HepG2 (cell line): ENCODE data around the gene MTUS2. TPM values are rescaled to one million over a fixed set of nuclear protein-coding genes. Genes with fewer than 3 reads are reported as not detected.

ENCODE experiments used
- ATAC-seq: fragments of 200-7000 bp; cut with Tn5 transposase; 3 replicates; pipeline ENCODE4 v1.9.1; 2020; ENCODE audit warnings: mild to moderate bottlenecking, moderate library complexity
- BruUV-seq: library from RNA; stranded (reverse); fragments of 400-500 nt; replicated peaks from 2 replicates; lab custom pipeline; 2021; lab: Mats Ljungman, UMichigan
- CTCF ChIA-PET: fragments of 300-600 bp; formaldehyde crosslinking; extraction: SDS; loops from one replicate; lab custom pipeline; 2021; ENCODE audit warnings: low total read pairs, inconsistent platforms, low intra/inter-chr PET ratio; lab: Yijun Ruan, JAX
- POLR2A ChIA-PET: fragments of 350-600 bp; sonication (Branson Sonifier 250); formaldehyde crosslinking; loops from one replicate; lab custom pipeline; 2020; ENCODE audit warnings: antibody characterized with exemption, inconsistent platforms; lab: Yijun Ruan, JAX
- DNase-seq: peaks from one replicate; pipeline ENCODE4 v3.0.0-alpha.2; 2015; ENCODE audit warnings: low spot score
- FAIRE-seq: peaks from 3 replicates; lab custom pipeline; 2011; peaks lifted over from hg19 to GRCh38; lab: Jason Lieb, UNC
- H2AFZ ChIP-seq: one replicate; pipeline ENCODE4 v1.6.1; 2011; ENCODE audit warnings: low read length, inconsistent platforms
- H3K27ac ChIP-seq: fragments of 300-600 bp; 3 replicates; pipeline ENCODE4 v1.8.0; 2011; ENCODE audit warnings: mixed run types, mild to moderate bottlenecking, mixed read lengths, low read length, inconsistent platforms; ENCODE audit not compliant: insufficient read depth; ENCODE audit errors: extremely low read length
- H3K27me3 ChIP-seq, 2 experiments: fragments of 200-600 bp in 1 of 2; 2 replicates in 1 of 2; 3 replicates in 1 of 2; pipeline versions ENCODE4 v1.6.0 to v1.8.0; 2011; ENCODE audit warnings: low read length in 2 of 2, mild to moderate bottlenecking in 2 of 2, moderate library complexity in 2 of 2, inconsistent platforms in 1 of 2; ENCODE audit not compliant: insufficient read depth in 2 of 2, control insufficient read depth in 1 of 2
- H3K36me3 ChIP-seq, 2 experiments: fragments of 200-600 bp in 1 of 2; replicated peaks in 1 of 2; 2 replicates in 1 of 2; 3 replicates in 1 of 2; pipeline versions ENCODE4 v1.5.1 to v1.8.0; 2011; ENCODE audit warnings: low read length in 2 of 2, inconsistent platforms in 1 of 2; ENCODE audit not compliant: insufficient read depth in 2 of 2, control insufficient read depth in 1 of 2
- H3K4me1 ChIP-seq: 2 replicates; pipeline ENCODE4 v1.5.1; 2012; ENCODE audit warnings: low read length, inconsistent platforms; ENCODE audit not compliant: insufficient read depth
- H3K4me2 ChIP-seq: 2 replicates; pipeline ENCODE4 v1.6.0; 2011; ENCODE audit warnings: low read depth, low read length, inconsistent platforms
- H3K4me3 ChIP-seq, 3 experiments: fragments of 200-600 bp in 1 of 3; sonication (generic), shearing (Covaris generic) in 1 of 3; replicated peaks in 1 of 3; 2 replicates each; pipeline ENCODE4 v1.5.1; 2011 to 2016; ENCODE audit warnings: low read length in 3 of 3, inconsistent platforms in 2 of 3, low read depth in 2 of 3, mild to moderate bottlenecking in 2 of 3, control low read depth in 1 of 3, mixed read lengths in 1 of 3; ENCODE audit not compliant: insufficient read depth in 1 of 3
- H3K79me2 ChIP-seq: one replicate; pipeline ENCODE4 v1.6.1; 2011; ENCODE audit warnings: low read length, inconsistent platforms; ENCODE audit not compliant: insufficient read depth
- H3K9ac ChIP-seq: 2 replicates; pipeline ENCODE4 v1.6.0; 2011; ENCODE audit warnings: mild to moderate bottlenecking, low read depth, low read length, inconsistent platforms; ENCODE audit not compliant: insufficient read depth
- H3K9me3 ChIP-seq: 2 replicates; pipeline ENCODE4 v1.5.1; 2012; ENCODE audit warnings: mild to moderate bottlenecking, low read length
- H4K20me1 ChIP-seq: 2 replicates; pipeline ENCODE4 v1.6.0; 2011; ENCODE audit warnings: inconsistent platforms, mild to moderate bottlenecking, low read length, moderate library complexity; ENCODE audit not compliant: insufficient read depth
- AHR ChIP-seq: IDR thresholded peaks from 2 replicates; pipeline ENCODE4 v1.6.1; 2018; ENCODE audit warnings: missing genetic modification reagents, missing compliant biosample characterization
- AKAP8 ChIP-seq: sonication (generic); formaldehyde crosslinking; IDR thresholded peaks from 2 replicates; pipeline ENCODE4 v1.5.1; 2020; ENCODE audit warnings: mild to moderate bottlenecking, missing genetic modification reagents
- GZF1 ChIP-seq: sonication (generic); formaldehyde crosslinking; IDR thresholded peaks from 2 replicates; pipeline ENCODE4 v1.5.1; 2020; ENCODE audit warnings: mild to moderate bottlenecking, missing genetic modification reagents
- HNRNPL ChIP-seq: fragments of 200-400 bp; formaldehyde crosslinking; IDR thresholded peaks from 2 replicates; pipeline ENCODE4 v1.6.1; 2017; ENCODE audit warnings: mild to moderate bottlenecking, low read depth, low read length
- KDM2A ChIP-seq: sonication (generic); formaldehyde crosslinking; IDR thresholded peaks from 2 replicates; pipeline ENCODE4 v1.4.0; 2020; ENCODE audit warnings: low read depth, missing genetic modification reagents, borderline replicate concordance
- KLF16 ChIP-seq, 2 experiments: sonication (generic) in 1 of 2; formaldehyde crosslinking in 1 of 2; IDR thresholded peaks; 2 replicates each; pipeline versions ENCODE4 v1.6.1 to v1.8.0; 2016 to 2023; ENCODE audit warnings: missing genetic modification reagents in 2 of 2, missing compliant biosample characterization in 1 of 2
- MTF1 ChIP-seq: sonication (generic); formaldehyde crosslinking; IDR thresholded peaks from 2 replicates; pipeline ENCODE4 v1.5.0; 2020; ENCODE audit warnings: missing genetic modification reagents
- MXD1 ChIP-seq: sonication (generic); formaldehyde crosslinking; IDR thresholded peaks from 2 replicates; pipeline ENCODE4 v1.4.0; 2020; ENCODE audit warnings: mild to moderate bottlenecking, missing genetic modification reagents
- NFATC3 ChIP-seq: sonication (generic); formaldehyde crosslinking; IDR thresholded peaks from 2 replicates; pipeline ENCODE4 v1.5.1; 2020; ENCODE audit warnings: mild to moderate bottlenecking, missing genetic modification reagents
- NFKBIZ ChIP-seq: IDR thresholded peaks from 2 replicates; pipeline ENCODE4 v1.6.1; 2018; ENCODE audit warnings: missing genetic modification reagents, missing compliant biosample characterization
- NR1H2 ChIP-seq: sonication (generic); formaldehyde crosslinking; IDR thresholded peaks from 2 replicates; pipeline ENCODE4 v1.8.1; 2022; ENCODE audit warnings: low read depth, missing genetic modification reagents, borderline replicate concordance
- PPARG ChIP-seq: conservative IDR thresholded peaks from 2 replicates; pipeline ENCODE4 v1.6.1; 2016; ENCODE audit warnings: missing biosample characterization, missing genetic modification reagents
- SP2 ChIP-seq: sonication (generic); formaldehyde crosslinking; IDR thresholded peaks from 2 replicates; pipeline ENCODE4 v1.5.1; 2020; ENCODE audit warnings: mild to moderate bottlenecking, missing genetic modification reagents
- ZFP36L1 ChIP-seq: sonication (generic); formaldehyde crosslinking; IDR thresholded peaks from 2 replicates; pipeline ENCODE4 v1.8.0; 2022; ENCODE audit warnings: mild to moderate bottlenecking, missing genetic modification reagents, moderate library complexity
- ZNF276 ChIP-seq: sonication (generic); formaldehyde crosslinking; IDR thresholded peaks from 2 replicates; pipeline ENCODE4 v1.4.0; 2020; ENCODE audit warnings: mild to moderate bottlenecking, low read depth, missing genetic modification reagents
- ZNF34 ChIP-seq: sonication (generic); formaldehyde crosslinking; IDR thresholded peaks from 2 replicates; pipeline ENCODE4 v1.4.0; 2020; ENCODE audit warnings: mild to moderate bottlenecking, missing genetic modification reagents, borderline replicate concordance
- ZNF607 ChIP-seq: sonication (generic); formaldehyde crosslinking; IDR thresholded peaks from 2 replicates; pipeline ENCODE4 v1.5.1; 2020; ENCODE audit warnings: missing genetic modification reagents, mild to moderate bottlenecking, borderline replicate concordance
- ZSCAN29 ChIP-seq: sonication (generic); formaldehyde crosslinking; conservative IDR thresholded peaks from 2 replicates; pipeline ENCODE4 v1.4.0; 2020; ENCODE audit warnings: mild to moderate bottlenecking, missing genetic modification reagents
- WGBS: methylation state at CpG from one replicate; pipeline ENCODE4 v1.1.6; 2017; ENCODE audit warnings: low lambda C conversion rate; 5-methylcytosine and 5-hydroxymethylcytosine counted together
- in situ Hi-C: cut with HindIII; loops from 2 replicates; pipeline ENCODE4 v1.10.0; 2017; ENCODE audit warnings: low pct_unique_long_range_greater_than_20kb; ENCODE audit not compliant: extremely low pct_ligation_motif_present
- intact Hi-C: fragments of 100-400 bp; cut with micrococcal nuclease; formaldehyde crosslinking; loops from one replicate; pipeline ENCODE4 v1.10.0; 2022; ENCODE audit not compliant: unreplicated experiment
- polyA plus RNA-seq, 8 experiments: library from polyadenylated mRNA; depleted of rRNA in 3 of 8; stranded (reverse) in 7 of 8; unstranded in 1 of 8; fragments of >200 nt; fragmentation: Illumina TruSeq in 4 of 8; extraction: Trizol in 4 of 8; gene quantifications; 2 replicates each; pipeline versions ENCODE4 v1.2.1 to v1.2.3, GENCODE V29; 2011 to 2016; ENCODE audit warnings: low read depth in 4 of 8, missing spikeins in 1 of 8, mixed read lengths in 1 of 8; ENCODE audit not compliant: insufficient read depth in 1 of 8
- total RNA-seq, 5 experiments: library from RNA; depleted of rRNA; stranded (reverse); fragments of >200 nt; fragmentation: Illumina TruSeq; extraction: Trizol; gene quantifications; 2 replicates each; pipeline ENCODE4 v1.2.3, GENCODE V29; 2016; ENCODE audit warnings: low read depth in 1 of 5

The MTUS2 gene
- total and polyA plus RNA-seq, 2 of the 13 experiments (the other 11 are each of a cell fraction or from before 2014, with no cell fraction given) = not detected

- H3K27ac ChIP-seq = no peak overlapping the region
- DNase-seq = no peak
- no peak overlapping the region for H3K4me3 ChIP-seq
- ChIA-PET POLR2A (no interaction called here), CTCF (no interaction called here)
- no peaks in the 10 kb centered on the region for H3K4me1 ChIP-seq
- no peaks in the 10 kb centered on the region for H3K79me2 ChIP-seq
- in situ Hi-C loops = no loop called here
- H3K4me2 ChIP-seq = no peak overlapping the region
- H3K27me3 ChIP-seq = no peaks in the 10 kb centered on the region
- no peaks in the 10 kb centered on the region for H4K20me1 ChIP-seq
- TF ChIP-seq SP2 (CRISPR knock-in tag) (no peak), ZNF276 (CRISPR knock-in tag) (no peak), GZF1 (CRISPR knock-in tag) (no peak), MTF1 (CRISPR knock-in tag) (no peak), NR1H2 (CRISPR knock-in tag) (no peak)
- ATAC-seq = no peak
- H2AFZ ChIP-seq = no peak overlapping the region
- FAIRE-seq = no peak
- intact Hi-C loops = no loop called here
- no peaks in the 10 kb centered on the region for H3K36me3 ChIP-seq
- no peak overlapping the region for H3K9ac ChIP-seq
- WGBS = 13% methylated on average over 10 of the region's 15 CpGs
- no TSS peak for BruUV-seq
- peaks cover 7% of the 10 kb centered on the region for H3K9me3 ChIP-seq
Measured at GRCh38 chr13:29270271-29270985, 450.3 kb downstream of the MTUS2 start.

GRCh38 chr13:29271606-29272005, 451.5 kb downstream of the MTUS2 start:
- Histone ChIP-seq H4K20me1 (no peaks in the 10 kb centered on the region), H3K36me3 (no peaks in the 10 kb centered on the region), H3K4me2 (no peak overlapping the region), H3K9me3 (peaks cover 8% of the 10 kb centered on the region), H3K4me1 (no peaks in the 10 kb centered on the region), H2AFZ (no peak overlapping the region), H3K79me2 (no peaks in the 10 kb centered on the region), H3K4me3 (no peak overlapping the region), H3K27ac (no peak overlapping the region), H3K27me3 (no peaks in the 10 kb centered on the region), H3K9ac (no peak overlapping the region)
- no peak for FAIRE-seq
- intact Hi-C loops (no loop called here), in situ Hi-C loops (no loop called here)
- ATAC-seq = no peak
- POLR2A ChIA-PET = no interaction called here
- no TSS peak for BruUV-seq
- 1% methylated on average over 3 of the region's 3 CpGs for WGBS
- CTCF ChIA-PET = no interaction called here
- no peak for DNase-seq
- no peak for TF ChIP-seq AKAP8
- no peak for TF ChIP-seq KLF16 (CRISPR knock-in tag; IDR thresholded peaks at IDR 0.05)
- TF ChIP-seq MXD1 (CRISPR knock-in tag) = no peak
- no peak for TF ChIP-seq PPARG (CRISPR knock-in tag)
- TF ChIP-seq ZFP36L1 = no peak
- TF ChIP-seq HNRNPL = no peak
- TF ChIP-seq NFATC3 (CRISPR knock-in tag) = no peak
- TF ChIP-seq ZSCAN29 (CRISPR knock-in tag) = no peak
- TF ChIP-seq AHR (CRISPR knock-in tag) = no peak
- TF ChIP-seq NFKBIZ (CRISPR knock-in tag) = no peak
- TF ChIP-seq ZNF607 (CRISPR knock-in tag) = no peak
- no peak for TF ChIP-seq KDM2A (CRISPR knock-in tag)
- TF ChIP-seq ZNF34 (CRISPR knock-in tag) = no peak
